ENCODE data around the gene ZBTB7B.

The ZBTB7B gene

DNA sequence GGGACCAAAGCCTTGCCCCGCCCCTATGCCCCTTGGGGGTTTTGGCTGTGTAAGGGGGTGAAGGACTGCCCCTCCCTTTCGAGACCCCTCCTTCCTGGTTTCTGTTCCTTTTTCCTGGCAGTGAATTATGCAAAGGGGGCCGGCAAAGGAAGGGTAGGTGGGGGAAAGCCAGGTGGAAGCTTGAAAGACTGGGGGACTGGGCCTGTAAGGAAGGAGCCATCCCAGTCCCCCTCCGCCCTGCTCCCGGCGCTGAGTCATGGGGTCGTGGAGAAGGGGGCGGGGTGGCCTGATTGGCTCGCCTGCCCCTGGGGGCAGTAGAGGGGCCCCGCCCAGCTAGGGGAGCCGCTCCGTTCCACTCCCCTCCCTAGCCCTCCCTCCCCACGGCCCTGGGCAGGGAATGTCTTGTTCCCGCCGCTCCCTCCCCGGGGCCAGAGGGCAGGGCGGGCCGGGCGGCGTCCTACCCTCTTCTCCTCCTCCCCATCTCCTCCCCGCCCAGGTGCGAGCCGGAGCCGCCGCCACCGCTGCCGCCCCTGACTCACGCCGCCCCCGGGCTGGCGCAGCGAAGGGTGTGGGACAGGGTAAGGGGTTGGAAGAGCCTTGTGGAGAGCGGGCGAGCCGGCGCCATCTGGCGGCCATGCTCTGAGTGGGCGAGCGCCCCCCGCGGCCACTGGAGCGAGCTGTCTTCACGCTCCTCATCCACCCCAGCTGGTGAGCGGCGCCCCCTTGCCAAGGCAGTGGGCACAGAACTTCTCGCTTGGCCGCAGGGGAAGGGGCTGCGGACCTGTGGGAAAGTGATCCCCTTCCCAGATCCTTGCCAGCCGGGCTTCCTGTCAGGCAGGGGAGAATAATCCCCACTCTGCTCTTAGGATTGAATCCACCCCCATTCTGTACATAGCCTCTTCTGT, 14.7 kb downstream of the ZBTB7B start:
- DNase-seq (ENCODE audit: low read depth): peak; percentile 88

DNA sequence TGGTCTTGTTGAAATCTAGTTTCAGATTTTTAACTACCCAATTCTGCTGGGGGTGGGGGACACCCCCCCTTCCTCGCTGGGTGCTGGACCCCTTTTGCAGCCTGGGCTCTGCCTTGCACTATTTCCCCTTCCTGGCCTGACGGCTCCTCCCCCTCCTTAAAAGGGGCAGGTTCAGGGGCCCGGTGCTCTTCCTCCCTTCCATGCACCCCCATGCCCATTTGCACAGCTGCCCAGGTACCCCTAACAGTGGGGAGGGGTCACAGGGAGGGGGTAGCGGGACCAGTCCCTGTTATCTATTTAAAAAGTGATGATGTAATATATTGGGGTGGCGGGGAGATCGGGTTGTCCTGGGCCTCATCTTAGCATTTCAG, 15.3 kb downstream of the ZBTB7B start:
- DNase-seq (ENCODE audit: low read depth): no peak

DNA sequence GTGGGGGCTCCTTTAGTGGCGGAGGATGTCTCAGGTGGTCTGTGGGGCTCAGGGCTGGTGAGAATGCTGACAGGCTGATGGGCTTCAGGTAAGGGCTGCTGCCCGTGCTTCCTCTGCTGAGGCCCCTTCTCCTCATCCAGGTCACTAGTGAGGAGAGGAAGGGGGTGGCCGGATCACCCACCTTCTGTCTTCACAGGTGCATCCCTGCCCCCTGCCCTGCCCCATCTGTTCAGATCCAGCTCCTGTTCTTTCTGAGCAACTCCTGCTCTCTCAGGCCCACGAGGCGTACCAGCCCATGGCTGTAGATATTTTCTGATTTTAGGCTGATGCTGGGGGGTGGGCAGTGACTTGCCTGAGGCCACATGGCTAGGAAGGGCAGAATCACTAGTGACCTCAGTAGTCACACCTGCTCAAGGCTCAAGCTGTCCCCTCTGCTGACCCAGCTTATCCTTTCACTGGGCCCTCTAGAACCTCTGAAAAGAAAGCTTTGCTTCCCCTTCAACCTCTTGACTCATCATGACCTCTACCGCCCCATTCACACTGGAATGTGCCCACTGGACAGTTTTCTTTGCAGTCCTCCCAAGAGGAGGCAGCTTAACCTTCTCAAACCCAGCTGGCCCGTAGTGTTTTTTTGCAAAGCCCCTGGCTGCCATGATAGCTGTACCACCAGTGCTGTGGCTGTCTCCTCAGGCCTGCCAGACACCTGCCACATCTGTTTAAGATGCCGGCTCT, 16.2 kb downstream of the ZBTB7B start:
- no peak for DNase-seq (ENCODE audit: low read depth)

DNA sequence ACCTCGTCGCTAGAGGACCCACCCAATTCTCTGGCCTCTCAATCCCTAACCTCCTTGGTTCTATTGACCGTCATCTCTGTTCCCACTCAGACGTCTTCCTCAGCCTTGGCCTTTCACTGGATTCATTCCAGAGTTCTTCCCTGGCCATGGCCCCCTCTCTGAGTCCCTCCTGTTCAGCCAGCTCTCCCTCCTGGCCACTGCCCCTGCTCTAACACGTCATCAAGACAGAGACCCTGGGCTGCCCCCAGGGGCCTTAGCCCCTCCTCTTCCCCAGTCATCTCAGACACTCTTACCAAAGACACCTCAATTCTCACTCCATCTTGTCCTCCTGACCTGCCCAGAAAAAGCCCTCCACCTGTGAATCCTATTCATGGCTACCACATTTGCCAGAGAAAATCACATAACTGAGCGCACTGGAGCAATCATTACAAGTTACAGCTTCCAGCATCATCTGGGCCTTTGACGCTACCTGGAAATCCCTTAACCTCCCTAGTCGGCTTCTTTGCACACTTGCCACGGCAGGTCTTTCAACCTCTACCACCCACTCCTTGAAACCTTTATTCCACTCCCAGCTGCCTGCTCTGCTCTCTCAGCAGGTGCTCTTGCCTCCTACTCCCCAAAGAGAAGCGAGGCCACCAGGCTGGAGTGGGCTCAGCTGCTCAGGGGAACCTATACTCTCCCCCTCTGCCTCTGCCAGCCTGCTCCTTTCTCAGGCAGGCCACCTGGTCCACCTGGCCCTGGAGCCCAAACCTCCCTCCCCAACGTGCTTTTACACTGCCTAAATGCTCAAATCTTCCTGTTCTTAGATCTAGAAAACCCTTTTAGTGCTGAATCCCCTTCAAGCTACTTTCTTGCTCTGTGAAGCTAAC, 17.0 kb downstream of the ZBTB7B start:
- DNase-seq (ENCODE audit: low read depth): no peak

DNA sequence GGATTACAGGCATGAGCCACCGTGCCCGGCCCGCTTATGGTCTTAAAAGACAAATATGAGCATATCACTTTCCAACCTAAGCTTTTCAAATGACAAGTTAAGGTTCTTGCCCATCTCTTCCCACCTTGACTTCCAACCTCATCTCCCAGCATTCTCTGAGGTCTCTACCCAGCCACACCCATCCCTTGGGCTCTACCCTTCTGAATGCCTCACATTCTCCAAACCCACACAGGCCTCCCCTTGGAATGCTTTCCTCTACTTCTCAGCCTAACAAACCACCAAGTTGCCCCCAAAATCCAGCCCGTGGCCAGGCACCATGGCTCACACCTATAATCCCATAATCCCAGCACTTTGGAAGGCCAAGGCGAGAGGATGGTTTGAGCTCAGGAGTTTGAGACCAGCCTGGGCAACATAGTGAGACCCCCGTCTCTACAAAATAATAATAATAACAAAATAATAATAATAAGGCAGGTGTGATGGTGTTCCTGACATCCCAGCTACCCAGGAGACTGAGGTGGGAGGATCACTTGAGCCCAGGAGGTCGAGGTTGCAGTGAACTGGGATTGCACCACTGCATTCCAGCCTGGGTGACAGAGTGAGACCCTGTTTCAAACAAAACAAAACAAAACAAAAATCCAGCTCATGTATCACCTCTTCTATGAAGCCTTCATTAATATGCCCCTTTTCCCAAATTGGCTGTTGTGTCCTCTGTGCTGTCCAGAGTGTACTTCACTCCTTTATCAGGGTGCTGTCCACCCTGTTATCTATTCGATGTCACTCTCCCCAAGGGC, 19.7 kb downstream of the ZBTB7B start:
- DNase-seq (ENCODE audit: low read depth): no peak

DNA sequence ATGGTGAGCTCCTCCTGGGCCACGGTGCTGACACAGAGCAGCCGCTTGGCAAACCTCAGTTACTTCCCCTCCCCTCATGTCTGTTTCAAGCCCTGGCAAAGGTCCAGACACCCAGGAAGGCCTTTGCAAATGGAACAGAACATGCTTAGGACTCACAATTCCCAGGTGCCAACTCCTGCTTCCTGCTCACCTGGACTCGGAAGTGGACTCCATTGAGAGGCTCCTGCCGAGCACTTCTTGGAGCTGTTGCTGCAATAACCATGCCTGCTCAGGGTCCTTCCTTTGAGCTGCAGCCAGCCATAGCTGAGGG, 20.3 kb downstream of the ZBTB7B start:
- no peak for DNase-seq (ENCODE audit: low read depth)

DNA sequence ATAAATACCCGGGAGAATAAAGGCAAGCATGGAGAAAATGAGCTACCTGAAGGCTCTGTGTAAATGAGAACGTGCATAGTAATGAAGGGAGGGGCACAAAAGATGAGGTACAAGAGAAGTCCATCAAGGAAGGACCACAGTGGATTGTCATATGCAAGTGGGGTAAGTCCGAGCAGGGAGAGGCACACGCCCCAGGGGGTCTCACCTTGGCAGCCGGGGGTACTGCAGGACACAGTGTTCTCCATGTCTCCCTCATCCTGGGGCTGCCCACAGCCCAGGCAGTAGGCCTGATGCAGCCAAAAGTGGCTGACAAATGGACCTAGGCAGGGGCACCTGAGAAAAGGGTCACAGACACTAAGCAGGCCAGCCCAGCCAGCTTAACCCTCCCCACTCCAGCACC, 21.0 kb downstream of the ZBTB7B start:
- no peak for DNase-seq (ENCODE audit: low read depth)

DNA sequence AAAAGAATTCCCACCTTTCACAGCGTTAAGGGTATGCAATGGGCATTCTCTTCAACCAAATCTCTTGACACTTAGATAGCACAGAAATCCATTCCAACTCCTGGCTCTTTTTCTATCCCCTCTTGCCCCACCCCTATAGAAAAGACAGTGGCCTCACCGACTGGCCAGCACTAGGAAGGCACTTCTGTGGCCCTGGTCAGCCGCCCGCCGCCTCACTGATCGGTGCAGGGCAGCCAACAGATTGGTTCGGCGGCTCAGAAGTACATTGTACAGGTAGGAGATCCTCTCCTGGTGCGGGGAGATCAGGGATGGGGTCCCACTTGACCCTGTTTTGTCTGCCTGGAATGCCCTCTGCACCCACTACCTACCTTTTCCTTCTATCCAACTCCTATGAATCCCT, 21.7 kb downstream of the ZBTB7B start:
- no peak for DNase-seq (ENCODE audit: low read depth)

DNA sequence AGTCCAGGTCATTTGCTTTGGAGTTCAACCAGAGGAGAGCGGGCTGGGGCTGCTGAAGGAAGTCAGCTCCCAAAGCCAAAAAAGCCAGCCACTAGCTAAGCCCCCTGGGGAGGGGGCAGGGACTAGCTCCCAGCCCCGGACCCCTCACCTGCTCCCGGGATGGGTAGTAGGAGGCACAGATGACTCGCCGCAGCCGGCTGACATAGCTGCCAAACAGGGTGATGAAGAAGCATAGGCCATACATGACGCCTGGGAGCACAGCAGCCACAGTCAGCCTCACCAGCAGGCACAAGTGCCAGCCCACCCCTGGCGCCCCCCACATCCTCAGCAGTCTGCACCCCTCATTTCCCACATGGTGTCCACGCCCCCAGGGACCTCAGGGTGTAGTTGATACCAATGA, 23.6 kb downstream of the ZBTB7B start:
- no peak for DNase-seq (ENCODE audit: low read depth)

DNA sequence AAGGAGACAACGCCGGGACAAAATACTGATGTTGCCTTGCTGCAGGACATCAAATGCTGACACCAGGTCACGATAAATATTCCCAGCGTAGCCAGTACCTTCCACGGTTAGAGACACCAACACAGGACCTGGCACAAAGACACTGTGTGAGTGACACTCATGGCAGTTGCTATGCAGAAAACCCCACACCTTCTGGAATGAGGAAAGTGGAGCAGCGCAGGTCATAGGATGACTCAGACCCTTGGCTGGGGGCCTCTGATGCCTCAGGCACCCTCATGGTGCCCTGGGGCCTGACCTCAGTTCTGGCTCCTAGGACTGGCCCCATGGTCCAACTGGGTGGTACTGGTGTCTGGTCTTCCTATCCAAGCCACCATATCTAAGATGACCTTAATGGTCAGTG, 24.0 kb downstream of the ZBTB7B start:
- DNase-seq (ENCODE audit: low read depth): no peak

DNA sequence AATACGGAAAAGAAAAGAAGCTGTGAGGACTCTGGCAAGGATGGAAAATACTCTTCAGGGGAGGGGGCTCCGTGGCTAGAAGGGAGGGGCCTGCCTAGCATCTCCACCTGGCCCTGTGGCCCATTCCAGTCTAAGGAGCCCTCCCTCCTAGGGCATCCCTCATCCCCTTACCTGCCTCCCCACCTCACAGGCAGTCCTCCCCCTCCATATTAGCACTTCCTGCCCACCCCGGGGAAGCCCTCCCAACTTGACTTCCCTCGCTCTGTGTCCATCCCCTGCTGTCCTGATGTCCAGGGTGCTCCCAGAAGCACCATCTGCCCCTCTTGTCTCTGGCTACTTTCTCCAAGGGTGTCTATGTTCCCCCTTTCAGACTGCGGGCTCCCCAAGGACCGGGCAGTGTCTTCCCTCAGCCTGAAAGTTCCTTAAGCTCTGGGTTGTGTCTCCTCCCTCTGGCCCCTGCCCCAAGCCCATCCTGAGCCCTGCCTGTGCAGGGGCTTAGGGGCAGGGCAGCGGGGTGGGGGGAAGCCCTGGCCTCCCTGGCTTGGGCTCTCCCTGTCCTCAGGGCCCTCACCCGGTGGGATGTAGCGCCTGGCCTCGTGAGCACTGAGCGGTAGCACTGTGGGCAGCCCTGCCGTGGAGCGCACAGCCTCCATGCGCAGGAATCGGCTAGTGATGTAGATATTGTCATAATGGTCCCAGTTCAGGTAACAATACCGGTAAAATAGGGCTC, 27.1 kb downstream of the ZBTB7B start:
- DNase-seq (ENCODE audit: low read depth): no peak

DNA sequence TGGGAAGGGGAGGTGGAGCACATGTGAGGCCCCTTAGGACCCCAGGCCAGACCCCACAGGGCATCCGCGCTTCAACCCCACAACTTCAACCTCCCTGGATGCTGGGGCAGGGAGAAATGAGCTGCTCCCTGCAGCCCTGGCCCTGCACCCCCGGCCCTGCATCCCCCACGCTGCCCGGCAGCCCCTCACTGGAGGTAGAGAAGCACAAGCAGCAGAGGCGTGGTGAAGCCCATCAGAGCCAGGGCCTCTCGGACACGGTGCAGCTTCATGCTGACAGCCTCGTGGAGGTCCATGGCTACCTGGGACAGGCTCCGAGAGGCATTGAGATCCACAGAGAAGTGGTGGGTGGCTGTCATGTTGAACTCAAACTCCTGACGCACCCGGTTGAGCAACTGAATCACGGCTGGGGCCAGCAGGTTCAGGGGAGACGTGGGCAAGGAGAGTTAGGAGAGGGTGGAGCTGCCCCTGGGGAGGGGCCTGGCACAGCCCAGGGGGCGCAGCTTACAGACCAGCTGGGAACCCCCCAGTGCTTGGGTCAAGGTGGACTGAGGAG, 27.7 kb downstream of the ZBTB7B start:
- DNase-seq (ENCODE audit: low read depth): no peak

DNA sequence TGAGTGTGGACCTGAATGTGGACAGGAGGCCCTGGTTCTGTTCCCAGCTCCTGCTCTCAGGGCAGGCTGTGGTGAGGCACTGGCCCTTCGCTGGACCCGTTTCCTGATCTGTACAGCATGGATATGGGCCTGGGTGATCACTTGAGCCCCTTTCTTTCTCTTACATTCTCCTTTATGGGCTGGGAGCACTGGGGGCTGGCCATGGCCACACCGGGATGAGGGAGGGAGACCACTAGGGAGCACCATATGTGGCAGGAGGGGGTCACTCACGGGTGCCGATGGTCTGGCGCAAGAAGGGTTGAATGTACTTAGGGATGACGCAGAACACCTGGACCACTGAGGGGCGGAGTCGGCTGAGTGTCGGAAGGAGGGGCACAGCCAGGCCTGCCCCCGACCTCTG, 28.3 kb downstream of the ZBTB7B start:
- no peak for DNase-seq (ENCODE audit: low read depth)

DNA sequence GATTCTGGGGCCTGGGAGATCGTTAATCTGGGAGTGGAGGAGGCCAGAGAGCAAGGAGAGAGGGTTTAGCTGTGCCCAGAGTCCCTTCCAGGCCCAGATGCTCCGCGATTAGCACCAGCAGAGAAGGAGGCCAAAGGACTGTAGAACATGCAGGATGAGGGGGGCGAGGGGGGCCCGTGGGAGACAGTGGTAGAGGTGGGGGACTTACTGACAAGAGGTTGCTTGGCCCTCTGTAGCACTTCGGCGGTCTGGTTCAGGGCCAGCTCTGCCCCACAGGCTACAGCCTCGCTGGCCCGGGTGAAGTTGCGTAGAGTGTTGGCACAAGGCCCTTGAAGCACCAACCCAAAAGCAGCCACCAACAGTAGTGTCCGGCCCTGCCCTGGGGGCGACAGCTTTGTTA, 30.3 kb downstream of the ZBTB7B start:
- no peak for DNase-seq (ENCODE audit: low read depth)

DNA sequence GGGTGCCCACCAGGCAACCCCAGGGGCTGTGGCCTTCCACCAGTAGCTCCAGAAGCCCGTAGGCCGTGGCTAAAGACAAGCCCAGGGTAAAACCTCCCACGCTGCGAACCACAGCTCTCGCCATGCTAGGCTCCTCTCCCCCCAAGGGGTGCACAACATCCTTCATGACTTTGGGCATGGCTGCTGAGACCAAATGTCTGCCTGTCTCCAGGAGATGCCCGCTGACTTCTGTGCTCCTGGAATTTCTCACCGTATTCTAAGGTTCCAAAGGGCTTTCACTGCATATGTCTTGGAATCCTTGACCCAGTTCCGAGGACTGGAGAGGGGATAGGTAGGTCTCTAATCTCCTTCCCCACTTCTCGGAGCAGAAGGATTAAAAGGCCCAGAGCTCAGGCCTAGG, 30.9 kb downstream of the ZBTB7B start, which contains the start of the genes DCST1 and DCST2:
Gene DCST1, plus strand, starts transcription at position 301 of the 400 bp plus-strand sequence. CDS start 213 bp downstream, outside the sequence.
Gene DCST2, minus strand, starts transcription at position 258 of the 400 bp plus-strand sequence. Its CDS starts 80 bp downstream, at position 178.
- DNase-seq (ENCODE audit: low read depth): no peak

DNA sequence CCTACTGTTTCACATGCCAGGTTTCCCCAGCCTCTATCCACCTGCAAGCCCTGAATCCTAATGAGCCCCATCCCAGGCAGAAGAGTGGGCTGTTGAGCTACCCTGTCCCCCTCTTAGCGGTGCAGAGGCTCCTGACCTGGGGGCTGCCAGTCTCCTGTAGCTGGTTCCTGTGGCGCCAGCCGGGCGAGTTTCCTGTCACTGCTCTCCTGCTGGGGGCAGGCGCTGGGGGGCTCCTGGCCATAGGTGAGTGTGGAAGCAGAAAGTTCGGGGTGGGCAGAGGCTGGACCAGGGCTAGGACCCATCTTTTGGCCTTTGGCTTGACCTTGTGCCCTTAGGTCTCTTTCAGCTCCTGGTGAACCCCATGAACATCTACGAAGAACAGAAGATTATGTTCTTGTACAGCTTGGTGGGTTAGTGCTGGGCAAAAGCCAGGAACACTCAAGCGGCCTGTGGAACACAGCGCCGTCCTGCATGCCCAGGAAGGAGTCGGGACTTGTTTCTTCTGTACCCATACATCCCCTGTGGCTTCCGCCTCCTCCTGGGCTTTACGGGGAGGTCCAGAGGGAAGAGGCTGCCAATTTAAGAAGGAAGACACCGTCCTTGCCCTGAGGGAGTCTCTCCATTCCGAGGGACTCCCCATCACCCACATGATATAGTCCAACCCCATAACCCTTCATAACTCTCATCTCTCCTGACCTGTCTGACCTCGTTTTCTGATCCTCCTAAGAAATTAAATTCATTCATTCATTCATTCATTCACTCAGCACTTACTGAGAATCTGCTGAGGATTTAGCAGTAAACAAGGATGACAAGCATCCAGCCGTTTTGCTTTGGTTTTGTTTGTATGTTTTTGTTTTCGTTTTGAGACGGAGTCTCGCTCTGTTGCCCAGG, 32.0 kb downstream of the ZBTB7B start:
- no peak for DNase-seq (ENCODE audit: low read depth)

DNA sequence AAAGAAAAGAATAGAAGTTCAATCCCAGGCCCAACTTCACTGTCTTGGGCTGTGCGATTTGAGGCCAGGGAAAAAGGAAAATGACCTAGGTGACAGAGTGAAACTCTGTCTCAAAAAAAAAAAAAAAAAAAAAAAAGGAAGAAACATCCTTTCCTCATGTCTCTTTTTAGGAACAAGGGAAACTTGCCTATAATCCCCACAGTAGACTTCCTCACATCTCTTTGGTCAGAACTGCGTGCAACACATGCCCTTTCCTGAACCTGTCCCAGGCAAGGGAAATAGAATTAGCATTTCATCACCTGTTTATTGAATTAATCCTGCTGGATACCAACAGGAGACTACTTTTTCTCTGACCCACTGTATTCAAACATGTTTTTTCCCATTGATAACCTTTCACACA, 33.3 kb downstream of the ZBTB7B start:
- DNase-seq (ENCODE audit: low read depth): no peak

DNA sequence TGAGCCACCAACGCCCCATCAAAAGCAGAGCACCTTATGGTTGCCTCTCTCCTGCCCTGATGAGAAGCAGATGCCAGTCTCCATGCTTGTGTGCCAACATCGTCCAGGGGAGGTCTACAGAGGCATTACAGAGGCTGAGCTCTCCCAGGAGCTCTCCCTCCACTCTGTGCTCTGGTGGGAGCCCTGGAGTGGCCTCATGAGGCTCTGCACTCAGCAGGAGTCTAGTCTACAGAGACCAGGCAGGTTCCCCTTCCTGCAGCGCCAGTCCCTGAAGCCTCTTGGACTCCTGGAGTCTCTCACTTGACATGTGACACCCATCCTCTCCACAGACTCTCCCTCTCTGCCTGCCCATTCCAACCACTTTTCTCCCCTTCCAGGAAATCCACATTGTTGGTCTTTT, 34.4 kb downstream of the ZBTB7B start:
- DNase-seq (ENCODE audit: low read depth): no peak

DNA sequence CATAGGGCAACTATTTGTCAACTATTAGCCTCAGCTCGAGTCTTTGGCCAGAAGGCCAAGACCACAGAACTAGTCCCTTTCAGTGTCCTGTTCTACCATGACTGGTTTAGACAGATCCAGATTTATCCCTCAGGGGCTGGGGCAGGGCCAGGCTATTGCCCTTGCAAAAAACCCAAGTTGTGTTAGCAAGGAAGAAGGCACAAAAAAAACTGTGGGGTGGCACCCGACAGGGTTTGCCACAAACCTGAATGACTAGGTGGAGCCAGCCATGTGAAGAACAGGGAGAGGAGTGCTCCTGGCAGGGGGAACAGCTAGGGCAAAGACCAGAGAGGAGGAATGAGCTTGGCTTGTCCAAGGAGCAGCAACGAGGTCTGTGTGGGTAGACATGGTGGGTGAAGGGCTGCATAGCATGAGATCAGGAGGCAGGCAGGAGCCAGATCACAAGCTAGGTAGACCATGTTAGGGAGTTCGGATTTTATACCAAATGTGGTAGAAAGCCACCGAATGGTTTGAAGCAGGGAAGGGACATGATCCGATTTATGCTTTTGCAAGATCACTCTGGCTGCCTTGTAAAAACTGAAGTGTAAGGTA, 35.3 kb downstream of the ZBTB7B start:
- DNase-seq (ENCODE audit: low read depth): no peak
